ENCODE data around the gene CCDC137.
"Not testable (repeated sequence)": the region's sequence is repeated elsewhere in the genome, so short reads cannot be mapped to it uniquely, and the experiment has no call there.

DNA sequence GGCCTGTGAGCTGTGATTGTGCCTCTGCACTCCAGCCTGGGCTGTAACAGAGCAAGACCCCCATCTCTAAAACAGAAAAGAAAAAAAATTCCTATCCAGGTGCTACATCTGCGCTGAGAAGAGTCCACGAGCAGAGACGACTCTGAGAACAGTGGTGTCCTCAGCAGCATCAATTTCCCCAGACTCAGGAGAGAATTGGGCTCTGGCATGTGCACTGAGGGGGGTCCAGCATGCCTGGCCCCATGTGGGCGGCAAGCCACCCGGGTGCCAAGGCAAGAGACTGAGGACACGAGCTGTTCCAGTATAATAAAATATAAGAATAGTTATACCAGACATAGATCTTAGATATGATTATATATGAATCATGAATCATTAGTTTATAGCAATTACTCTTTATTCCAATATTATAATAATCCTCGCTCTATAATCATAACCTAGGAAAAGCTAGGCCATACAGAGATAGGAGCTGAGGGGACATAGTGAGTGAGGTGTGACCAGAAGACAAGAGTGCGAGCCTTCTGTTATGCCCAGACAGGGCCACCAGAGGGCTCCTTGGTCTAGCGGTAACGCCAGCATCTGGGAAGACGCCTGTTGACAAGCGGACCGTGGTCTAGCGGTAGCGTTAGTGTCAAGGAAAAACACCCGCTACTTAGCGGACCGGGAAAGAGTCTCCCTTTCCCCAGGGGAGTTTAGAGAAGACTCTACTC lies 9.1 kb downstream of the CCDC137 start:
- not testable (repeated sequence) for TF ChIP-seq EZH2 (IDR thresholded peaks at IDR 0.05; ENCODE audit: low read length, missing control alignments)
- TF ChIP-seq, protein P1, sequence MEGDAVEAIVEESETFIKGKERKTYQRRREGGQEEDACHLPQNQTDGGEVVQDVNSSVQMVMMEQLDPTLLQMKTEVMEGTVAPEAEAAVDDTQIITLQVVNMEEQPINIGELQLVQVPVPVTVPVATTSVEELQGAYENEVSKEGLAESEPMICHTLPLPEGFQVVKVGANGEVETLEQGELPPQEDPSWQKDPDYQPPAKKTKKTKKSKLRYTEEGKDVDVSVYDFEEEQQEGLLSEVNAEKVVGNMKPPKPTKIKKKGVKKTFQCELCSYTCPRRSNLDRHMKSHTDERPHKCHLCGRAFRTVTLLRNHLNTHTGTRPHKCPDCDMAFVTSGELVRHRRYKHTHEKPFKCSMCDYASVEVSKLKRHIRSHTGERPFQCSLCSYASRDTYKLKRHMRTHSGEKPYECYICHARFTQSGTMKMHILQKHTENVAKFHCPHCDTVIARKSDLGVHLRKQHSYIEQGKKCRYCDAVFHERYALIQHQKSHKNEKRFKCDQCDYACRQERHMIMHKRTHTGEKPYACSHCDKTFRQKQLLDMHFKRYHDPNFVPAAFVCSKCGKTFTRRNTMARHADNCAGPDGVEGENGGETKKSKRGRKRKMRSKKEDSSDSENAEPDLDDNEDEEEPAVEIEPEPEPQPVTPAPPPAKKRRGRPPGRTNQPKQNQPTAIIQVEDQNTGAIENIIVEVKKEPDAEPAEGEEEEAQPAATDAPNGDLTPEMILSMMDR (conservative IDR thresholded peaks at IDR 0.05 in 1 of 2, IDR thresholded peaks at IDR 0.05 in 1 of 2; ENCODE audit: low read depth in 1 of 2, low read length in 2 of 2) = peak; percentile 39 to 53
